Measurements from ENCODE around the gene ANKRD13B.

- TF ChIP-seq CEBPB (IDR thresholded peaks at IDR 0.05): no peak
- TF ChIP-seq TAF1 (IDR thresholded peaks at IDR 0.05; ENCODE audit: low read depth): no peak
- TF ChIP-seq EP300 (IDR thresholded peaks at IDR 0.05; ENCODE audit: borderline replicate concordance): no peak
- TF ChIP-seq YY1 (IDR thresholded peaks at IDR 0.05; ENCODE audit: low read depth): no peak
- TF ChIP-seq USF1 (IDR thresholded peaks at IDR 0.05): no peak
- TF ChIP-seq RAD21 (IDR thresholded peaks at IDR 0.05; ENCODE audit: low read depth): peak; percentile 44
- TF ChIP-seq TEAD4 (IDR thresholded peaks at IDR 0.05): no peak
- TF ChIP-seq, protein P1, sequence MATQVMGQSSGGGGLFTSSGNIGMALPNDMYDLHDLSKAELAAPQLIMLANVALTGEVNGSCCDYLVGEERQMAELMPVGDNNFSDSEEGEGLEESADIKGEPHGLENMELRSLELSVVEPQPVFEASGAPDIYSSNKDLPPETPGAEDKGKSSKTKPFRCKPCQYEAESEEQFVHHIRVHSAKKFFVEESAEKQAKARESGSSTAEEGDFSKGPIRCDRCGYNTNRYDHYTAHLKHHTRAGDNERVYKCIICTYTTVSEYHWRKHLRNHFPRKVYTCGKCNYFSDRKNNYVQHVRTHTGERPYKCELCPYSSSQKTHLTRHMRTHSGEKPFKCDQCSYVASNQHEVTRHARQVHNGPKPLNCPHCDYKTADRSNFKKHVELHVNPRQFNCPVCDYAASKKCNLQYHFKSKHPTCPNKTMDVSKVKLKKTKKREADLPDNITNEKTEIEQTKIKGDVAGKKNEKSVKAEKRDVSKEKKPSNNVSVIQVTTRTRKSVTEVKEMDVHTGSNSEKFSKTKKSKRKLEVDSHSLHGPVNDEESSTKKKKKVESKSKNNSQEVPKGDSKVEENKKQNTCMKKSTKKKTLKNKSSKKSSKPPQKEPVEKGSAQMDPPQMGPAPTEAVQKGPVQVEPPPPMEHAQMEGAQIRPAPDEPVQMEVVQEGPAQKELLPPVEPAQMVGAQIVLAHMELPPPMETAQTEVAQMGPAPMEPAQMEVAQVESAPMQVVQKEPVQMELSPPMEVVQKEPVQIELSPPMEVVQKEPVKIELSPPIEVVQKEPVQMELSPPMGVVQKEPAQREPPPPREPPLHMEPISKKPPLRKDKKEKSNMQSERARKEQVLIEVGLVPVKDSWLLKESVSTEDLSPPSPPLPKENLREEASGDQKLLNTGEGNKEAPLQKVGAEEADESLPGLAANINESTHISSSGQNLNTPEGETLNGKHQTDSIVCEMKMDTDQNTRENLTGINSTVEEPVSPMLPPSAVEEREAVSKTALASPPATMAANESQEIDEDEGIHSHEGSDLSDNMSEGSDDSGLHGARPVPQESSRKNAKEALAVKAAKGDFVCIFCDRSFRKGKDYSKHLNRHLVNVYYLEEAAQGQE (IDR thresholded peaks at IDR 0.05; ENCODE audit: low read depth): peak; percentile 92
- TF ChIP-seq ZBTB7A (IDR thresholded peaks at IDR 0.05; ENCODE audit: low read depth): peak; percentile 92
- no peak for TF ChIP-seq EGR1 (IDR thresholded peaks at IDR 0.05)
These were observed 923 bp downstream of the ANKRD13B start for GRCh38 chr17:29593591-29594518.

Measured in Ishikawa (cell line).